BE2C (cell line): Measurements from ENCODE around the gene RNF213.
"Not testable (repeated sequence)": the region's sequence is repeated elsewhere in the genome, so short reads cannot be mapped to it uniquely, and the experiment has no call there.

Experiments
- DNase-seq: peaks from one replicate; pipeline ENCODE4 v3.0.0-alpha.2; 2020
- H3K27me3 ChIP-seq: fragments of 250-450 bp; sonication (Bioruptor Pico); 2 replicates; pipeline ENCODE4 v1.5.1; 2020; ENCODE audit warnings: mild to moderate bottlenecking
- H3K36me3 ChIP-seq: fragments of 250-450 bp; sonication (Bioruptor Pico); 2 replicates; pipeline ENCODE4 v1.5.1; 2020; ENCODE audit warnings: mild to moderate bottlenecking
- H3K4me1 ChIP-seq: fragments of 250-450 bp; sonication (Bioruptor Pico); 2 replicates; pipeline ENCODE4 v1.5.1; 2020
- H3K4me3 ChIP-seq: 2 replicates; pipeline ENCODE4 v1.5.1; 2011; ENCODE audit warnings: low read depth, low read length
- H3K9me3 ChIP-seq: fragments of 250-450 bp; sonication (Bioruptor Pico); 2 replicates; pipeline ENCODE4 v1.5.1; 2020
- TF ChIP-seq, protein P1 (sequence below): IDR thresholded peaks from 2 replicates; pipeline ENCODE4 v1.5.1; 2012; ENCODE audit warnings: mild to moderate bottlenecking, low read depth, low read length

RNF213 gene

DNA sequence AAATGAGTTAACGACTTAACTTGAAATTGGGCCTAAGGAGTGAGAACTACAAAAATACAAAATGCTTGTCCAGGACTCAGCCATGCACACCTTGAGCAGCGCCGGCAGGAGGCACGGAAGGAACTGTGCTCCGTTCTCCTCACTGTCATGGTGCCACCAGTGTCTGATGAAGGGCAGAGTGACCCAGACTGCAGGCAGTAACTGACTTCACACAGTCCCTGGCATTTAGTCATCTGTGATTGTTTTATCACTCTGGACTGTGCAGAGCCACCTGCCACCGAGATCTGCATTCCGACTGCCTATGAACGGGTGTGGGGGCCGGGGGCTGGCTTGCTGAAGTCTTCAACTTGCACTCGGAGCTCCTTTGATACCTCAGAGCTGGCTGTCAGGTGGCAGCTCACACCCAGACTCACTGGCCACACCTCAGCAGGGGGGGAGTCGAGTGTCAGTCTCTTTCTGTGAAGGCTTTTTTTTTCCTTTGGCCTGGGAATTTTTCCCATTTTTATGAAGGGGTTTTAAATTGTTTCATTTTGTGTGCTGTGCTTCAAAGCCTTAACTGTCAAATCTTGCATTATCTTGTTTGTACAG is 134.1 kb downstream of the RNF213 start:
- Histone ChIP-seq H3K4me3 (no peak overlapping the region), H3K4me1 (peaks cover 3% of the 10 kb centered on the region)
- TF ChIP-seq, protein P1, sequence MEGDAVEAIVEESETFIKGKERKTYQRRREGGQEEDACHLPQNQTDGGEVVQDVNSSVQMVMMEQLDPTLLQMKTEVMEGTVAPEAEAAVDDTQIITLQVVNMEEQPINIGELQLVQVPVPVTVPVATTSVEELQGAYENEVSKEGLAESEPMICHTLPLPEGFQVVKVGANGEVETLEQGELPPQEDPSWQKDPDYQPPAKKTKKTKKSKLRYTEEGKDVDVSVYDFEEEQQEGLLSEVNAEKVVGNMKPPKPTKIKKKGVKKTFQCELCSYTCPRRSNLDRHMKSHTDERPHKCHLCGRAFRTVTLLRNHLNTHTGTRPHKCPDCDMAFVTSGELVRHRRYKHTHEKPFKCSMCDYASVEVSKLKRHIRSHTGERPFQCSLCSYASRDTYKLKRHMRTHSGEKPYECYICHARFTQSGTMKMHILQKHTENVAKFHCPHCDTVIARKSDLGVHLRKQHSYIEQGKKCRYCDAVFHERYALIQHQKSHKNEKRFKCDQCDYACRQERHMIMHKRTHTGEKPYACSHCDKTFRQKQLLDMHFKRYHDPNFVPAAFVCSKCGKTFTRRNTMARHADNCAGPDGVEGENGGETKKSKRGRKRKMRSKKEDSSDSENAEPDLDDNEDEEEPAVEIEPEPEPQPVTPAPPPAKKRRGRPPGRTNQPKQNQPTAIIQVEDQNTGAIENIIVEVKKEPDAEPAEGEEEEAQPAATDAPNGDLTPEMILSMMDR = no peak

DNA sequence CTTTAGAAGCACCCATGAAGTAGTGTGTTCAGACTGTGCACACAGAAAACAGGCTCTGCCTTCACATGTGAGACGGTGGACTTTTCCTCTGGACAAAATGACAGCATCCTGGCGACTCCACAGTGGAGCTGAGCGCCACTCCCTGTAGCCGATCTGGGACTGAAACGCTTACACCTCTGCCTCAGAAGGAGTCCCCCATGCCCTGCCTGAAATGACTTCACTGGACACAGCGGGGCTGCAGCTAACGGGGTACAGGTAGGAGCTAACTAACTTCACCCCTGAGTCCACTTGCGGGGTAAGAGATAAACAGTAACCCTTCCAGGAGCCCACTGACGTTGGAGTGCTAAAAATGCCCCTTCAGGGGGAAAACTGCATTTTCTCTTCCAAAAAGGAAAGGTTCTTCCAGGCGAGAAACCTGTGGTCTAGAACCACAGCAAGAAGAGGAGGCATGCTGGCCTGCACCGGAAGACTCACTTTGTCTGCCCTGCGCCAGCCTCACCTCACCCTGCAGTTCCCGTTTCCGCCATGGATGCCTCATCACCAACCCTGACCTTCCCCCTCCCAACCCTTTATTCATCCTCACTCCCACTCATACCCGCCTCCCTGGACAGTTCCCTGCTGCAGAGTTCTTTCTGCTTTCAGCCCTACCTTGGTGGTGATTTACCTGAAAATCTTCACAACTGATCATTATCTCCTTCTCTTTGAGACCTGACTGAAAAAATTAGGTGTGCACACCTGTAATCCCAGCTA is 134.9 kb downstream of the RNF213 start:
- H3K4me1 ChIP-seq = no peaks in the 10 kb centered on the region
- no peak overlapping the region for H3K4me3 ChIP-seq
- no peak for DNase-seq
- TF ChIP-seq, protein P1 = no peak
- H3K27me3 ChIP-seq = no peaks in the 10 kb centered on the region
- no peaks in the 10 kb centered on the region for H3K9me3 ChIP-seq
- H3K36me3 ChIP-seq = peaks cover 4% of the 10 kb centered on the region

More for the DNA sequence above, 134.1 kb downstream of the RNF213 start:
- Histone ChIP-seq H3K36me3 (peaks cover 4% of the 10 kb centered on the region), H3K9me3 (no peaks in the 10 kb centered on the region), H3K27me3 (no peaks in the 10 kb centered on the region)
- DNase-seq = no peak

DNA sequence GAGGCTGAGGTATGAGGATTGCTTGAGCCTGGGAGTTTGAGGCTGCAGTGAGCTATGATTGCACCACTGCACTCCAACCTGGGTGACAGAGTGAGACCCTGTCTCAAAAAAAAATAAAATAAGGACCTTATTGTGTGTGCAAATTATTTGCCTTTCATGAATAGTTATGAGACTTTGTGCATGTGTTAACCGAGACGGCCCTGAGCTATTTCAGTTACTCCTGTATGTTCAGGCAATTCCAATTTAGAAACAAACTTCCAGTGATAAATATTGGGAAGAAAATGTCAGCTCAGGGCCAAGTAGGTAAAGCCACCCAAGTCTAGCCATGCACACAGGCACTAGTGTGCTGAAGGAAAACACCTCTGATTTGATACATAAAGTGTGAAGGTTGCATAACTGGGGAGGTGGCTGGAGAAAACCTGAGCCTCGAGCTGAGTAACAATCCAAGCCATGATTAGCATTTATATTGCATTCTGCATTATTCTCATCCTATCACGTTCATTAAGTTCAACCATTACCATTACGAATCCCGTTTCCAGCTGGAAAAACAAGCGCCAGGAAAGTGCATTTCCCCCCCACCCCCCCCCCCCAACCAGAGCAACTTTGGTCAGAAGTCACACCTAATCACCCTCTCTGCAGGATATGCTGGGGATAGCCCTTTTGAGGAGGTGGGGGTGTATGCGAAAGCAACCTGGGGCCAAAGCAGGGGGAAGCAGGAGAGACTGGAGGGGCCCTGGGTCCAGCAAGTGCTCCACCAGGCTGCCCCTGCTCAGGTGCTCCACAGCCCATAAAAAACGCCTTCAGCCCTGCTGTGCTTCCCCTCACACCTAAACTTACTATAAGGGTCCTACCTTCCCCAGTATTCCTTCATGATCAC is 135.7 kb downstream of the RNF213 start:
- H3K36me3 ChIP-seq = peaks cover 4% of the 10 kb centered on the region
- no peaks in the 10 kb centered on the region for H3K27me3 ChIP-seq
- no peak for DNase-seq
- TF ChIP-seq, protein P1 = no peak
- no peaks in the 10 kb centered on the region for H3K4me1 ChIP-seq
- H3K9me3 ChIP-seq = no peaks in the 10 kb centered on the region
- no peak overlapping the region for H3K4me3 ChIP-seq

DNA sequence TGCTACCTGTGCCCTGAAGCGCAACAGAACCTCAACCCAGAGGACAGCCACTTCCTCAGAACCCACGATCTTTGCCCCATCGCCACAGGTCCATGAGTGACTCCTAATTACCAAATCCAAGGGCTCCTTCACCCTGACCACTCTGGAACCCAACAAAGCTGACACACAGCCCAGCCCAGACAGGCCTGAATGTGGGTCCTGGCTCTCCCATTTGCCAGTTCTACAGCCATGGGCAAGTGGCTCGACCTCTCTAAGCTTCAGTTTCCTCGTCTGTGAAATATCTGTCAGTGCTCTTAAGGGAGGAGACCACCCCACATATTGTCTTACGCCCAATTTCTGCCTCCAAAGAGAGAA is 136.4 kb downstream of the RNF213 start:
- Histone ChIP-seq H3K9me3 (no peaks in the 10 kb centered on the region), H3K4me1 (no peaks in the 10 kb centered on the region), H3K36me3 (peaks cover 1% of the 10 kb centered on the region), H3K4me3 (no peak overlapping the region), H3K27me3 (no peaks in the 10 kb centered on the region)
- no peak for DNase-seq
- TF ChIP-seq, protein P1 = no peak

DNA sequence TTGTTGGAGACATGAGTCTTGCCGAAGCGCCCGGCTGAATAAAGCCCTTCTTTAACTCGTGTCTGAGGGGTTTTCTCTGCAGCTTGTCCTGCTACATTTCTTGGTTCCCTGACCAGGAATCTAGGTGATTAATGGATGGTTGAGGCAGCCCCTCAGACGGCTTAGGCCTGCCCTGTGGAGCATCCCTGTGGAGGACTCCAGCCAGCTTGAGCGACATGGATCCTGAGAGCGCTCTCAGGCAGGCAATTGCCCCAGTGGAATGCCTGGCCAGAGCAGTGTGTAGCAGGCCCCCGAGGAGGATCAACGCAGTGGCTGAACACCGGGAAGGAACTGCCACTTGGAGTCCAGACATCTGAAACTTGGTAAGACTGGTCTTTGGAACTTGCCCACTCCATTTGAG is 137.0 kb downstream of the RNF213 start:
- Histone ChIP-seq H3K9me3 (no peaks in the 10 kb centered on the region), H3K4me3 (no peak overlapping the region), H3K27me3 (no peaks in the 10 kb centered on the region), H3K4me1 (no peaks in the 10 kb centered on the region), H3K36me3 (no peaks in the 10 kb centered on the region)
- TF ChIP-seq, protein P1 = no peak
- DNase-seq = no peak

DNA sequence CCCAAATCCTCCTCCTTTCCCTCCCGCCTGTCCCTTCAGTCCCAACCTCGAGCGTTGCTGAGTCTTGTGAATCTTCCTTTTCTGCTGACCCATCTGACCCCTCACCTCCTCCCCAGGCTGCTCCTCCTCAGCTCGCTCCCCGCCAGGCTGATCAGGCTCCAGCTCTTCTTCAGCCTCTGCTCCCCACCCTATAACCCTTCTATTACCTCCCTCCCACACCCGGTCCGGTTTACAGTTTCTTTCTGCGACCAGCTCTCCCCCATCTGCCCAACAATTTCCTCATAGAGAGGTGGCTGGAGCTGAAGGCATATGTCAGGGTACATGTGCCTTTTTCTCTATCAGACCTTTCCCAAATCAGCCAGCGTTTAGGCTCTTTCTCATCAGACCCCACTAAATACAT is 140.4 kb downstream of the RNF213 start:
- not testable (repeated sequence) for H3K9me3 ChIP-seq, H3K4me3 ChIP-seq, H3K36me3 ChIP-seq, DNase-seq, H3K4me1 ChIP-seq, H3K27me3 ChIP-seq

DNA sequence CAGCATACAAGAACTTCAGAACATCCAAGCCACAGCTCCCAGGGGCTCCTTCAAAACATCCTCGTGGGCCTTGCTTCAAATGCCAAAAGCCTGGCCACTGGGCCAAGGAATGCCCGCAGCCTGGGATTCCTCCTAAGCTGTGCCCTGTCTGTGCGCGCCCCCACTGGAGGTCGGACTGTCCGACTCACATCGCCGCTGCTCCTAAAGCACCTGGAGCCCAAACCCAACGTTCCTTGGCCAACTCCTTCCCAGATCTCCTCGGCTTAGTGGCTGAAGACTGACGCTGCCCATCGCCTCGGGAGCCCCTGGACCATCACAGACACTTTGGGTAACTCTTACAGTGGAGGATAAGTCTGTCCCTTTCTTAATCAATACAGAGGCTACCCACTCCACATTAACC is 141.4 kb downstream of the RNF213 start:
- H3K9me3 ChIP-seq, H3K36me3 ChIP-seq, H3K4me1 ChIP-seq, DNase-seq, H3K4me3 ChIP-seq, H3K27me3 ChIP-seq: not testable (repeated sequence)
